Mucosa of rectum (tissue), 2 donors: ENCODE results near the gene GPSM1.

ENCODE experiments used
- H3K27ac ChIP-seq, 2 donors: one replicate each; pipeline ENCODE4 v1.7.0; 2013; ENCODE audit warnings: inconsistent platforms in 2 of 2, low read depth in 2 of 2, low read length in 2 of 2
- H3K27me3 ChIP-seq, 2 donors: one replicate each; pipeline ENCODE4 v1.7.0; 2013; ENCODE audit warnings: low read length in 2 of 2; ENCODE audit not compliant: control insufficient read depth in 2 of 2, insufficient read depth in 2 of 2
- H3K36me3 ChIP-seq, 2 donors: one replicate each; pipeline ENCODE4 v1.7.0; 2013; ENCODE audit warnings: low read length in 2 of 2; ENCODE audit not compliant: control insufficient read depth in 2 of 2, insufficient read depth in 2 of 2
- H3K4me1 ChIP-seq, 2 donors: one replicate each; pipeline ENCODE4 v1.7.0; 2013; ENCODE audit warnings: low read length in 2 of 2, mild to moderate bottlenecking in 1 of 2; ENCODE audit not compliant: control insufficient read depth in 2 of 2, insufficient read depth in 2 of 2
- H3K4me3 ChIP-seq, 2 donors: one replicate each; pipeline ENCODE4 v1.7.0; 2013; ENCODE audit warnings: low read length in 2 of 2
- H3K9ac ChIP-seq, 2 donors: one replicate each; pipeline ENCODE4 v1.7.0; 2013; ENCODE audit warnings: low read length in 2 of 2, low read depth in 1 of 2, mild to moderate bottlenecking in 1 of 2
- H3K9me3 ChIP-seq, 2 donors: one replicate each; pipeline ENCODE4 v1.7.0; 2013; ENCODE audit warnings: low read length in 2 of 2; ENCODE audit not compliant: control insufficient read depth in 2 of 2
- donor health status: healthy.
- donor health status: Normal muscosa, but diverticular disease.

GPSM1 gene

DNA sequence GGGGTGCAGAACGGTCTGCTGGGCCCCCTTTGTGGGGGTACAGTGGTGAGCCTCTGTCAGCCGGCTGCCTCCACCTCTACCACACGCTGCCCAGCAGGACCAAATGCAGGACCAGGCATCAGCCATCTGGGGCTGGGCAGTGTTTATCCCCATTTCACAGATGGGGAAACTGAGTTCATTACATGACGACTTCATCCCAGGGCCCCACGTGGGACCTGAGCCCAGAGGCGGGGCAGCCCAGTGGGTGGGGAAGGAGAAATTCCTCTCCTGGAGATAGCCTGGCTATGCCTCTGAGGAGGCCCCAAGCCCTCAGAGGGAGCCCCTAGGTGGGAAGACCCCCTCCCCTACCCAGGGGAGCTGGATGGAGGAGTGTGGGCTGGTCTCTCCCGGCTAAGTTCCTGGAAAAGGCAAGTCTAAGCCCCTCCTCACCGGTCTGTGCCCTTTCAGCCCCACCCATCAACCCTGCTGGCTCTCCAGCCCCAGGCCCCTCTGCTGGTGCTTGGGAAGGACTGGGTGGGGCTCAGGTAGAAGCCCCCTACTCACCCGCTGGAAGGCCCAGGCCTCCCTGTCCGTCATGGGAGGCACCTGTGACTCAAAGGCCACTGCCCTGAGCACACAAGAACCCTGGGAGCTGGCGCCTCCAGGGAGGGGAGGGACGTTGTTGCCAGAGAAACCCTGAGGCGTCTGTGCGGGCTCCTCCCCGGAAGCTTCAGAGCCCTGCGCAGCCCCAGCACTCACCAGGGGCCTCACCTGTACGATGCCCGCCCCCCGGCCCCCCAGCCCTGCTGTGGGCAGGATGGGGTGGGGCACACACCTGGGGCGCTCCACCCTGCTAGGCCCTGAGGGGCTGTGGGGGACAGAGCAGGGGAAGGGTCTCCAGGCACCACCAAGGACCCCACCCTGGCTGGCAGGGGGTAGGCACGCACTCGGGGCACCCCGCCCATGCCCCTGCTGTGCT is 16.0 kb upstream of the GPSM1 start:
- no peak overlapping the region for H3K27ac ChIP-seq
- peaks cover 5 to 21% of the 10 kb centered on the region in 2 donors for H3K27me3 ChIP-seq
- H3K9ac ChIP-seq = peak overlapping the region in 1 of 2 donors; percentile 30
- peak overlapping the region in 1 of 2 donors; percentile 11 for H3K4me3 ChIP-seq
- H3K9me3 ChIP-seq = peaks cover 0 to 2% of the 10 kb centered on the region in 2 donors
- no peaks in the 10 kb centered on the region for H3K36me3 ChIP-seq
- peaks cover 0 to 9% of the 10 kb centered on the region in 2 donors for H3K4me1 ChIP-seq

DNA sequence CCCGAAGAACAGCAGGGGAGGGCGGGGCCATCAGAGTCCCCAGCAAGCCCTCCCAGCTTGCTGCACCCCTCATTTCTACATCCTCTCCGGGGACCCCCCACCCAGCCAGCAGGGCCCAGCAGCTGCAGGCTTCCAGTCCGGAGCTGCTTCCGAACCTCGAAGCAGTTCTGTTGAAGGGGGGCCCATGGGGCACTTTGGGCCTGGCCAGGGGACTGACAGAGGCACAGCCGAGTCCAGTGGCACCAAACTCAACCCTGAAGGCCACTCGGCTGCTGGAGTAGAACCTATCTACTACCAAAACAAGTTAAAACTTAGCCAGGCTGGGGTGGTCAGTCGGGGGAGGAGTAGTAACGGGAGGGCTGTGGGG is 15.3 kb upstream of the GPSM1 start:
- H3K9ac ChIP-seq = no peak overlapping the region
- H3K4me1 ChIP-seq = peaks cover 0 to 9% of the 10 kb centered on the region in 2 donors
- peaks cover 0 to 2% of the 10 kb centered on the region in 2 donors for H3K9me3 ChIP-seq
- H3K27me3 ChIP-seq = peaks cover 5 to 20% of the 10 kb centered on the region in 2 donors
- no peaks in the 10 kb centered on the region for H3K36me3 ChIP-seq
- no peak overlapping the region for H3K4me3 ChIP-seq
- H3K27ac ChIP-seq = no peak overlapping the region

DNA sequence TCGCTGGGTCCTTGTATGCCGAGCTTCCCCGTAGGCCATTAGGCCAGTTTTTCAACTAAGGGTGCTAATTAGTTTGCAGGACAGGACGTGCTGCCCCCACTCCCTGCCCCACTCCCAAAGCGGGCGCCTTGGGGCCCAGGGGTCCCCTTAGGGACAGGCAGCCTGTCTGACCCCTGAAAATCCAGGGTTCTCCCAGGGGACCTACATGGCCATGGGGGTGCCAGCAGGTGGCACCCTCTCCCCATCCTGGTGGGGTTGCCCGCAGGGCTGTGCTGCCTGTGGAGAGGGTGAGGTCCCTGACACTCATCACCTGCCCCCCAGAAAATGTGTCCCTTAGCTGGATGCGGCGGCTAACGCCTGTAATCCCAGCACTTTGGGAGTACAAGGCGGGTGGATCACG is 14.9 kb upstream of the GPSM1 start:
- Histone ChIP-seq H3K36me3 (no peaks in the 10 kb centered on the region), H3K27me3 (peaks cover 5 to 16% of the 10 kb centered on the region in 2 donors), H3K9ac (no peak overlapping the region), H3K4me1 (peaks cover 0 to 9% of the 10 kb centered on the region in 2 donors), H3K4me3 (no peak overlapping the region), H3K9me3 (peaks cover 0 to 2% of the 10 kb centered on the region in 2 donors), H3K27ac (no peak overlapping the region)

DNA sequence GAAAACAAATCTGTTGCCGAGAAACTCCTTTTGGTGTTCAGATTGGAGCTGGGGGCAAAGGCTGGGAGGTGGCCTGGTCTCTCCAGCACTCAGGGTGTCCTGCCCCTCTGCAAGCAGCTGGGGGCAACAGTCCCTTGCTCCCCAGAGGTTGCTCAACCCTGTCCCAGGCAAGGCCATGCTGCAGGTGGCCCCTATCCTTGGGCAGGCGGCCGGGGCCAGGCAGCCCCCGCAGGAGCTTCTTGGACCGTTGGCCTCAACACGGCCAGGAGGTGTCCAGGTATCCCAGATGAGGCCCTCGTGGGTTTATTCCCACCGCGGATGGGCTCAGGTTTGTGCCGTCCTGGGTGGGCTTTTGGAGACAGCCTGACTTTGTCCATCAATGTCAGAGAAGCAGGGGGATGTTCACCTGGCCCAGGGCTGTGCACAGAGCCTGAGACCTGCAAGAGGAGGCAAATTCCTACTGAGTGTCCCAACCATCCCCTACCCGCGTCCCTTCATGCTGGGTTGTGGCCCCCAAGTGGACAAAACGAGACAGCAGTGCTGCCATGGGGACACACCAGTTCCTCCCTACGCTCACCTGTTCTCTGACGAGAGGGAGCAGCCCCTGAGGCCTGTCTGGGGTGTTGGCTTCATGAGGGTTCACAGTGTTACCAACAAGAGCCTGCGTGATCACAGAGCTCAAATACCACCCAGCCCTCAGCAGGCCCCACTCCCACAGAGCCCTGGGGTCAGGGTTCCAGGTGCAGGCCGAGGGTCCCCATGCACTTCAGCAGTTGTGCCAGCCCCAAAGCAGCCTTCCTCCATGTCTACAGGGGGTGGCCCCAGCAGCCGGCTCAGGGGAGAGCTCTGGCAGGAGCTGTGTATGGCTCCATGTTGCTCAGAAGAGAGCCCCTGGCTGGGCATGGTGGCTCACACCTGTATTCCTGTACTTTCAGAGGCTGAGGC is 14.0 kb upstream of the GPSM1 start:
- Histone ChIP-seq H3K4me1 (peaks cover 0 to 9% of the 10 kb centered on the region in 2 donors), H3K27ac (no peak overlapping the region), H3K27me3 (peaks cover 5 to 10% of the 10 kb centered on the region in 2 donors), H3K36me3 (no peaks in the 10 kb centered on the region), H3K4me3 (no peak overlapping the region), H3K9me3 (peaks cover 0 to 2% of the 10 kb centered on the region in 2 donors), H3K9ac (no peak overlapping the region)

DNA sequence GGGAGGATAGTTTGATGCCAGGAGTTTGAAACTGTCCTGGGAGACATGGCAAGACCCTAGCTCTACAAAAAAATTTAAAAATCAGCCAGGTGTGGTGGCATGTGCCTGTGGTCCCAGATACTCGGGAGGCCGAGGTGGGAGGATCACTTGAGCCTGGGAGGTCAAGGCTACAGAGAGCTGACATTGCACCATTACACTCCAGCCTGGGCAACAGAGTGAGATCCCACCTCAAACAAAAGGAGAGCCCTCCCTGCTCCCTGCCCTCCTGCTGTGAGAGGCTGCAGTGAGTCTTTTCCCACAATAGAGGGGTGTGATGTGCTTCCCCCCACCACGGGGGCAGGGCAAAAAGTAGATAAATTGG is 13.3 kb upstream of the GPSM1 start:
- Histone ChIP-seq H3K4me1 (peaks cover 0 to 9% of the 10 kb centered on the region in 2 donors), H3K36me3 (no peaks in the 10 kb centered on the region), H3K27me3 (peaks cover 0 to 8% of the 10 kb centered on the region in 2 donors), H3K27ac (no peak overlapping the region), H3K4me3 (no peak overlapping the region), H3K9ac (no peak overlapping the region), H3K9me3 (peaks cover 0 to 2% of the 10 kb centered on the region in 2 donors)

DNA sequence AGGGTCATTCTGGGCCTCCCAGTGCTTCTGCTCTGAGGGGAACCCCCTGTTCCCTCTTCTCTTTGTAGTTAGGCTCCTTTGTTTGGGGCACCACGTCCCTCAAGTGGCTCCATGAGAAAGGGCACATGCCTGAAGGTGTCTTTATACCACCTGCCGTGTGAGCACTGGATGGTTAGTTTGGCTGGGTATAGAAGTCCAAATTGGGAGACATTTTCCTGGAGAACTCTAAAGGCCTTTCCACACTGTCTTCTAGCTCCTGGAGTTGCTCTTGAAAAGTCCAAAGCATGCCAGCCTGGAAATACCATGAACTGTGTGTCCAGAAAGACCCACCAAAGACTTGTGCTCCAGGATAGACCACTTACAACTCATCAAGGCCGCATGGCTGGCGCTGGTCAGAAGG is 12.4 kb upstream of the GPSM1 start:
- H3K27me3 ChIP-seq = peaks cover 0 to 4% of the 10 kb centered on the region in 2 donors
- no peak overlapping the region for H3K27ac ChIP-seq
- H3K9ac ChIP-seq = no peak overlapping the region
- no peak overlapping the region for H3K4me3 ChIP-seq
- H3K9me3 ChIP-seq = peaks cover 0 to 2% of the 10 kb centered on the region in 2 donors
- no peaks in the 10 kb centered on the region for H3K36me3 ChIP-seq
- peaks cover 0 to 9% of the 10 kb centered on the region in 2 donors for H3K4me1 ChIP-seq

DNA sequence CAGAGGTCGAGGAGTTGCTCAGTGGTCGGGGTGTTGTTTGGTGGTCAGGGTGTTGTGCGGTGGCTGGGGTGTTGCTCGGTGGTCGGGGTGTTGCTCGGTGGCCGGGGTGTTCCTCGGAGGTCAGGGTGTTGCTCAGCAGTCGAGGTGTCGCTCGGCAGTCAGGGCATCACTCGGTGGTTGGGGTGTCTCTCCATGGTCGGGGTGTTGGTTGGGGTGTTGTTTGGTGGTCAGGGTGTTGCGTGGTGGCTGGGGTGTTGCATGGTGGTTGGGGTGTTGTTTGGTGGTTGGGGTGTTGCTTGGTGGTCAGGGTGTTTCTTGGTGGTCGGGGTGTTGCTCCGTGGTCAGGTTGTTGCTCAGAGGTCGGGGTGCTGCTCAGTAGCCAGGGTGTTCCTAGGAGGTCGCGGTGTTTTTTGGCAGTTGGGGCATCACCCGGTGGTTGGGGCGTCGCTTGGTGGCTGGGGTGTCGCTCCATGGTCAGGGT is 11.0 kb upstream of the GPSM1 start:
- Histone ChIP-seq H3K36me3 (no peaks in the 10 kb centered on the region), H3K4me1 (peaks cover 0 to 3% of the 10 kb centered on the region in 2 donors), H3K27me3 (no peaks in the 10 kb centered on the region), H3K9me3 (peaks cover 0 to 2% of the 10 kb centered on the region in 2 donors), H3K9ac (no peak overlapping the region), H3K27ac (no peak overlapping the region), H3K4me3 (no peak overlapping the region)

DNA sequence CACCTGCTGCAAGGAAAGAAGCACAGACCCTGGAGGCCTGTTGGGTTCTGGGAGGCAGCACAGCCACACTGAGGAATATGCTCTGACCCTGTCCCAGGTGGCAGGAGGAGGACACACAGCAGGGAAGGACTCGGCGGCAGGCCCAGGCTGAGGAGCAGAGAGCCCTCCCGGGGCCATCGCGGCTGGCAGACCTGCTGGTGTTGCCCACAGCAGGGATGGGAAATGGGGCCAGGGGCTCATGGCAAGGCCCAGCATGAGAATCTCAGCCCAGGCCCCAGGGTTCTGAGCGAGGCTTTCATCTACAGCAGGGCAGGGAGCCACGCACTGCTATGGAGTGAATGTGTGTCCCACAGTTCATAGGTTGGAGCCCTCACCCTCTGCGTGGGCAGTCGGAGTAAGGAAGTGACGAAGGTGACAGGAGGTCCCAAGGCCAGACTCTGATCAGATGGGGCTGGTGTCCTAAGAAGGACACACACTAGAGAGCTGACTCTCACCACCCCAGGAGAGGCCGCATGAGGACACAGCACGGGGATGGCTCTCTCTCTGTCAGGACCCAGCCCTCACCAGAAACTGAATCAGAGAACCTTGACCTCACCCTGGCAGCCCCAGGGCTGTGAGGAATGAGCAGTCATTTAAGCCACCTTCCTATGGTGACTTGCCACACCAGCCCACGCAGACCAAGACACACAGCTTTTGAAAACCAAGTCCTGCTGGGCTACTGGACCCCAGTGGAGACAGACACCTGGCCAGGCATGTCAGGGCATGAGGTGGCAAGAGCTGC is 10.3 kb upstream of the GPSM1 start:
- no peak overlapping the region for H3K27ac ChIP-seq
- no peaks in the 10 kb centered on the region for H3K36me3 ChIP-seq
- peaks cover 0 to 2% of the 10 kb centered on the region in 2 donors for H3K9me3 ChIP-seq
- H3K4me3 ChIP-seq = no peak overlapping the region
- H3K27me3 ChIP-seq = no peaks in the 10 kb centered on the region
- no peak overlapping the region for H3K9ac ChIP-seq
- H3K4me1 ChIP-seq = no peaks in the 10 kb centered on the region

DNA sequence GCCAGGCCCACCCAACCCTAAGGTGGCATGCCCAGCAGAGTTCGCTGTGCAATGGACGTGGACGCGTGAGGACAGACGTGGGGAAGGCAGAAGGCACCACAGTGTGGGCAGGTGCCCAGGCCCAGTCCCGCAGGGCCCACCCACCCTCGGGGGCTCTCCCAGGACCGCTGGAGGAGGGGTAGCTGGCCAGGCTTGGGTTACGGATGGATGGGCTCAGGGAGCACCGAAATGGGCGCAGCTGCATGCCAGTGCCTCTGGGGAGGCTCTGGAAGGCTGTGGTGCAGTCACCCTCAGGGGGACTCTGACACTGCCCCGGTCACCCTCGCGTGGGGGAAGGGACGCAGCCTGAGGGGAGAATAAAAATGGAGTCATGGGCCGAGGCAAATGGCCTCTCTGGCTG is 9.6 kb upstream of the GPSM1 start:
- Histone ChIP-seq H3K27ac (no peak overlapping the region), H3K9ac (no peak overlapping the region), H3K27me3 (no peaks in the 10 kb centered on the region), H3K4me1 (no peaks in the 10 kb centered on the region), H3K9me3 (peaks cover 0 to 2% of the 10 kb centered on the region in 2 donors), H3K4me3 (no peak overlapping the region), H3K36me3 (no peaks in the 10 kb centered on the region)
